Pancreas (tissue), 10 donors: ENCODE data around the gene FRRS1. TPM values are rescaled to one million over a fixed set of nuclear protein-coding genes. Genes with fewer than 3 reads are reported as not detected.

ENCODE experiments used
- ATAC-seq, 4 donors: fragments of 200-7000 bp; cut with Tn5 transposase; one replicate each; pipeline versions ENCODE4 v1.8.0 to v1.9.1; 2020; ENCODE audit warnings: mild to moderate bottlenecking in 4 of 4, moderate library complexity in 4 of 4
- DNase-seq, 6 donors: peaks; one replicate each; pipeline ENCODE4 v3.0.0-alpha.2; 2020
- FAIRE-seq: peaks from 2 replicates; lab custom pipeline; 2012; peaks lifted over from hg19 to GRCh38; lab: Jason Lieb, UNC
- H3K27ac ChIP-seq, 4 donors: fragments of 200-600 bp; sonication (generic); 1 replicate in 3 of 4; 2 replicates in 1 of 4; pipeline versions ENCODE4 v1.5.0 to v1.8.0; 2020
- H3K27me3 ChIP-seq, 4 donors: fragments of 200-600 bp; one replicate each; pipeline ENCODE4 v1.8.0; 2021
- H3K36me3 ChIP-seq, 3 donors: fragments of 200-600 bp; sonication (generic) in 1 of 3; one replicate each; pipeline versions ENCODE4 v1.5.0 to v1.8.0; 2020 to 2021
- H3K4me1 ChIP-seq, 3 donors: fragments of 200-600 bp; one replicate each; pipeline ENCODE4 v1.8.0; 2021
- H3K4me3 ChIP-seq, 4 donors: fragments of 200-600 bp; sonication (generic) in 2 of 4; one replicate each; pipeline versions ENCODE4 v1.5.0 to v1.8.0; 2020 to 2021
- H3K9me3 ChIP-seq, 4 donors: fragments of 200-600 bp; one replicate each; pipeline ENCODE4 v1.8.0; 2021
- CTCF ChIP-seq, 4 donors: fragments of 200-600 bp; sonication (generic) in 3 of 4; IDR thresholded peaks; one replicate each; pipeline versions ENCODE4 v1.5.0 to v1.8.0; 2021; ENCODE audit warnings: antibody characterized with exemption in 4 of 4
- WGBS, 2 donors: extraction: QIAGEN DNeasy Blood & Tissue Kit; methylation state at CpG; one replicate each; pipeline ENCODE4 v1.1.7; 2013; 5-methylcytosine and 5-hydroxymethylcytosine counted together
- intact Hi-C, 3 donors: fragments of 100-400 bp; cut with DNase I; formaldehyde crosslinking; loops; one replicate each; pipeline versions ENCODE4 v1.11.1 to v1.14.2; 2022
- polyA plus RNA-seq, 2 donors: library from polyadenylated mRNA; stranded (reverse); fragments of 200-250 nt; gene quantifications; one replicate each; pipeline ENCODE4 v1.2.3, GENCODE V29; 2013
- total RNA-seq, 6 donors: library from RNA; stranded (reverse); fragmentation: NEBNext Ultra II Directional in 4 of 6; extraction: Animal tissue kit (Norgen Biotek cat#: 25700) in 4 of 6; gene quantifications; one replicate each; pipeline versions ENCODE4 v1.2.1 to v1.2.4, GENCODE V29; 2021 to 2023
- donor health status: healthy with polysubstance abuse.
- donor health status: DM: no; HTN: no; CAD: no; lungs with moderate emphysema.
- donor health status: DM: no; HTN: no; CAD: no.
- donor health status: control.
- donor health status: control.
- donor health status: Bipolar disorder and iron deficiency.
- donor health status: DM: yes; HTN: yes; CAD: no.
- donor health status: DM: no; HTN: no; CAD: no.
- donor health status: DM: no; HTN: no; CAD: no.
- donor health status: DM: yes; HTN: yes; CAD: no.

The FRRS1 gene
- total and polyA plus RNA-seq, 8 donors = 0.34 to 7.3 (median 1.7) TPM

- no peak for DNase-seq
- H3K27me3 ChIP-seq = no peaks in the 10 kb centered on the region
- FAIRE-seq = no peak
- ATAC-seq = no peak
- WGBS, 2 donors = 91 to 100% methylated on average over 1 of the region's 1 CpG
- no peaks in the 10 kb centered on the region for H3K9me3 ChIP-seq
- intact Hi-C loops = loop anchor here in 1 of 3 donors (10.0 kb wide), 1 partner anchor 532 kb away; no protein-coding TSS in a partner anchor
- H3K27ac ChIP-seq = no peak overlapping the region
- H3K4me1 ChIP-seq = no peaks in the 10 kb centered on the region
- TF ChIP-seq CTCF (IDR thresholded peaks at IDR 0.05) = no peak
- H3K36me3 ChIP-seq = no peaks in the 10 kb centered on the region
- no peak overlapping the region for H3K4me3 ChIP-seq
Measured at GRCh38 chr1:99717005-99717404, 49.4 kb downstream of the FRRS1 start.

GRCh38 chr1:99713006-99713405 lies 53.4 kb downstream of the FRRS1 start:
- intact Hi-C loops = loop anchor here in 1 of 3 donors (10.0 kb wide), 1 partner anchor 528 kb away; no protein-coding TSS in a partner anchor
- 94 to 98% methylated on average over 2 of the region's 2 CpGs for WGBS, 2 donors
- H3K4me1 ChIP-seq = no peaks in the 10 kb centered on the region
- DNase-seq (no peak), ATAC-seq (no peak), FAIRE-seq (no peak)
- H3K36me3 ChIP-seq = no peaks in the 10 kb centered on the region
- no peak for TF ChIP-seq CTCF (IDR thresholded peaks at IDR 0.05)
- no peaks in the 10 kb centered on the region for H3K27me3 ChIP-seq
- no peak overlapping the region for H3K27ac ChIP-seq
- no peak overlapping the region for H3K4me3 ChIP-seq
- no peaks in the 10 kb centered on the region for H3K9me3 ChIP-seq

- no peaks in the 10 kb centered on the region for H3K27me3 ChIP-seq
- no peak overlapping the region for H3K4me3 ChIP-seq
- no peaks in the 10 kb centered on the region for H3K4me1 ChIP-seq
- no peak overlapping the region for H3K27ac ChIP-seq
- FAIRE-seq (no peak), ATAC-seq (no peak), DNase-seq (no peak)
- WGBS, 2 donors = 89 to 93% methylated on average over 4 of the region's 4 CpGs
- TF ChIP-seq CTCF (IDR thresholded peaks at IDR 0.05) = no peak
- no peaks in the 10 kb centered on the region for H3K9me3 ChIP-seq
- intact Hi-C loops = loop anchor here in 1 of 3 donors (10.0 kb wide), 1 partner anchor 526 kb away; no protein-coding TSS in a partner anchor
- H3K36me3 ChIP-seq = no peaks in the 10 kb centered on the region
Measured at GRCh38 chr1:99710994-99711393, 55.4 kb downstream of the FRRS1 start.

- peak; percentile 61 to 92 (median 88) for ATAC-seq
- H3K4me1 ChIP-seq = no peaks in the 10 kb centered on the region
- H3K36me3 ChIP-seq = no peaks in the 10 kb centered on the region
- TF ChIP-seq CTCF (IDR thresholded peaks at IDR 0.05) = peak; percentile 48 to 73 (median 65)
- H3K9me3 ChIP-seq = no peaks in the 10 kb centered on the region
- no peak overlapping the region for H3K4me3 ChIP-seq
- intact Hi-C loops = loop anchor here in 1 of 3 donors (10.0 kb wide), 1 partner anchor 523 kb away; no protein-coding TSS in a partner anchor
- 22 to 25% methylated on average over 4 of the region's 4 CpGs for WGBS, 2 donors
- no peaks in the 10 kb centered on the region for H3K27me3 ChIP-seq
- peak in 5 of 6 donors; percentile 16 to 71 (median 45) for DNase-seq
- FAIRE-seq = peak; percentile 95
- no peak overlapping the region for H3K27ac ChIP-seq
Measured at GRCh38 chr1:99707535-99708142, 58.8 kb downstream of the FRRS1 start.

GRCh38 chr1:99705385-99705784 lies 61.0 kb downstream of the FRRS1 start:
- ATAC-seq (no peak), DNase-seq (no peak), FAIRE-seq (no peak)
- no peaks in the 10 kb centered on the region for H3K9me3 ChIP-seq
- H3K4me3 ChIP-seq = no peak overlapping the region
- no peak for TF ChIP-seq CTCF (IDR thresholded peaks at IDR 0.05)
- no peaks in the 10 kb centered on the region for H3K4me1 ChIP-seq
- no peaks in the 10 kb centered on the region for H3K27me3 ChIP-seq
- H3K36me3 ChIP-seq = no peaks in the 10 kb centered on the region
- no peak overlapping the region for H3K27ac ChIP-seq
- intact Hi-C loops = loop anchor here in 1 of 3 donors (10.0 kb wide), 1 partner anchor 521 kb away; no protein-coding TSS in a partner anchor
